Renal pelvis (tissue), 4 donors: ENCODE measurements around the gene MICALL2. TPM values are rescaled to one million over a fixed set of nuclear protein-coding genes. Genes with fewer than 3 reads are reported as not detected.

Experiments
- DNase-seq: peaks from one replicate; pipeline ENCODE4 v3.0.0-alpha.2; 2013
- polyA plus RNA-seq, 3 donors: library from polyadenylated mRNA; unstranded; fragments of 120-200 nt; gene quantifications; one replicate each; pipeline ENCODE4 v1.2.1, GENCODE V29; 2013; ENCODE audit not compliant: insufficient read length in 3 of 3

MICALL2 gene
- polyA plus RNA-seq, 3 donors, result 9.6 to 13.7 (median 10.6) TPM

GRCh38 chr7:1434891-1435670, 24.2 kb downstream of the MICALL2 start:
- DNase-seq, result no peak

- DNase-seq, result no peak
Measured at GRCh38 chr7:1434165-1434718, 25.0 kb downstream of the MICALL2 start.

- DNase-seq, result no peak
Measured at GRCh38 chr7:1433128-1433920, 25.9 kb downstream of the MICALL2 start.

- DNase-seq, result no peak
Measured at GRCh38 chr7:1432411-1433082, 26.7 kb downstream of the MICALL2 start.

GRCh38 chr7:1431634-1432380, 27.5 kb downstream of the MICALL2 start:
- DNase-seq, result no peak

GRCh38 chr7:1431226-1431625, 28.0 kb downstream of the MICALL2 start:
- no peak for DNase-seq

- no peak for DNase-seq
Measured at GRCh38 chr7:1430056-1430845, 29.0 kb downstream of the MICALL2 start.

GRCh38 chr7:1428941-1429501, 30.2 kb downstream of the MICALL2 start:
- no peak for DNase-seq

GRCh38 chr7:1427064-1427657, 32.1 kb downstream of the MICALL2 start:
- no peak for DNase-seq

- no peak for DNase-seq
Measured at GRCh38 chr7:1426474-1426873, 32.8 kb downstream of the MICALL2 start.

GRCh38 chr7:1425292-1426136, 33.8 kb downstream of the MICALL2 start:
- DNase-seq, result no peak

GRCh38 chr7:1424041-1424440, 35.2 kb downstream of the MICALL2 start:
- DNase-seq, result no peak

GRCh38 chr7:1423264-1423811, 35.9 kb downstream of the MICALL2 start:
- no peak for DNase-seq

GRCh38 chr7:1422512-1423263, 36.6 kb downstream of the MICALL2 start:
- no peak for DNase-seq

- DNase-seq, result no peak
Measured at GRCh38 chr7:1421946-1422345, 37.3 kb downstream of the MICALL2 start.

GRCh38 chr7:1421020-1421790, 38.1 kb downstream of the MICALL2 start:
- DNase-seq, result no peak

GRCh38 chr7:1419688-1420087, 39.6 kb downstream of the MICALL2 start:
- no peak for DNase-seq
